Measurements from ENCODE around the gene CTNNA1. TPM values are rescaled to one million over a fixed set of nuclear protein-coding genes. Genes with fewer than 3 reads are reported as not detected.
"Not testable (repeated sequence)": the region's sequence is repeated elsewhere in the genome, so short reads cannot be mapped to it uniquely, and the experiment has no call there.

The CTNNA1 gene
- polyA plus RNA-seq, 3 donors = 56.6 to 84.5 (median 66.2) TPM

DNA sequence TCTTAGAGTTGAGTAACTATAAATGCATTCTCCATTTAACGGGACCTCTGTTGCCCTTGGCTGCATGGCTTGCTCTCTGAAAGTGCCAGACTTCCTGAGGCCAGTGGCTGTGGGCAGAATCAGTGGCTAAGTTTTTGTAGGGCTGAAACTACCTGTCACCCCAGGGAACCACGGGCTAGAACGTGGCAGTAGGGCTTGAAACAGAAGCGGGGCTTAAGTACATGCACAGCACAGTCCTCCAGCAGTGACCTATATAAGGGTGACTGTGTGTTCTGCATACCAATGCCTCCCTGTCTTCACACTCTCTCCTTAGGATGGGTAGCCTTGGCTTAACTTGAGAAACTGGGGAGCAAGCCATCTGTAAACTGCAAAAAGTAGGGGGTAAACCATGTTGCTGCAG lies 165.5 kb downstream of the CTNNA1 start:
- no peaks in the 10 kb centered on the region for H3K4me1 Mint-ChIP-seq
- H3K36me3 Mint-ChIP-seq = peaks cover 50 to 54% of the 10 kb centered on the region in 2 donors
- no peak for DNase-seq
- Histone ChIP-seq H3K4me2 (replicated peaks; ENCODE audit: extremely low read depth, low read length, poor library complexity, severe bottlenecking) (no peak overlapping the region), H3K36me3 (replicated peaks in 1 of 2; ENCODE audit: control insufficient read depth in 1 of 2, insufficient read depth in 2 of 2, low read length in 2 of 2) (peaks cover 16 to 77% of the 10 kb centered on the region in 2 donors), H3K27ac (ENCODE audit: low read depth in 1 of 2, low read length in 2 of 2) (no peak overlapping the region), H4K20me1 (ENCODE audit: insufficient read depth, low read length) (peaks cover 15% of the 10 kb centered on the region), H3K27me3 (ENCODE audit: control insufficient read depth in 2 of 2, insufficient read depth in 2 of 2, low read length in 2 of 2) (no peaks in the 10 kb centered on the region), H2AFZ (ENCODE audit: insufficient read depth, low read depth, low read length, poor library complexity, severe bottlenecking) (no peak overlapping the region), H3K4me1 (ENCODE audit: control insufficient read depth in 1 of 2, insufficient read depth in 2 of 2, low read length in 2 of 2) (no peaks in the 10 kb centered on the region), H3K79me2 (ENCODE audit: insufficient read depth, low read length) (no peaks in the 10 kb centered on the region), H3K9ac (ENCODE audit: insufficient read depth, low read length, poor library complexity, severe bottlenecking) (no peak overlapping the region), H3K9me3 (replicated peaks in 1 of 2; ENCODE audit: control insufficient read depth in 1 of 2, insufficient read depth in 1 of 2, low read length in 2 of 2) (no peaks in the 10 kb centered on the region), H3K4me3 (replicated peaks in 1 of 3; ENCODE audit: low read depth in 2 of 3, low read length in 3 of 3) (no peak overlapping the region)
- TF ChIP-seq, protein P1, sequence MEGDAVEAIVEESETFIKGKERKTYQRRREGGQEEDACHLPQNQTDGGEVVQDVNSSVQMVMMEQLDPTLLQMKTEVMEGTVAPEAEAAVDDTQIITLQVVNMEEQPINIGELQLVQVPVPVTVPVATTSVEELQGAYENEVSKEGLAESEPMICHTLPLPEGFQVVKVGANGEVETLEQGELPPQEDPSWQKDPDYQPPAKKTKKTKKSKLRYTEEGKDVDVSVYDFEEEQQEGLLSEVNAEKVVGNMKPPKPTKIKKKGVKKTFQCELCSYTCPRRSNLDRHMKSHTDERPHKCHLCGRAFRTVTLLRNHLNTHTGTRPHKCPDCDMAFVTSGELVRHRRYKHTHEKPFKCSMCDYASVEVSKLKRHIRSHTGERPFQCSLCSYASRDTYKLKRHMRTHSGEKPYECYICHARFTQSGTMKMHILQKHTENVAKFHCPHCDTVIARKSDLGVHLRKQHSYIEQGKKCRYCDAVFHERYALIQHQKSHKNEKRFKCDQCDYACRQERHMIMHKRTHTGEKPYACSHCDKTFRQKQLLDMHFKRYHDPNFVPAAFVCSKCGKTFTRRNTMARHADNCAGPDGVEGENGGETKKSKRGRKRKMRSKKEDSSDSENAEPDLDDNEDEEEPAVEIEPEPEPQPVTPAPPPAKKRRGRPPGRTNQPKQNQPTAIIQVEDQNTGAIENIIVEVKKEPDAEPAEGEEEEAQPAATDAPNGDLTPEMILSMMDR (IDR thresholded peaks at IDR 0.05) = no peak
- intact Hi-C loops (cut with micrococcal nuclease) = no loop called here
- H3K27me3 Mint-ChIP-seq (ENCODE audit: low read depth in 3 of 3) = peaks cover 0 to 4% (median 0%) of the 10 kb centered on the region in 3 donors
- 100% methylated on average over 1 of the region's 4 CpGs for WGBS (ENCODE audit: insufficient coverage)
- no peaks in the 10 kb centered on the region for H3K9me3 Mint-ChIP-seq
- H3K4me3 Mint-ChIP-seq = no peak overlapping the region
- H3K27ac Mint-ChIP-seq = peak overlapping the region in 1 of 7 donors; percentile 19

DNA sequence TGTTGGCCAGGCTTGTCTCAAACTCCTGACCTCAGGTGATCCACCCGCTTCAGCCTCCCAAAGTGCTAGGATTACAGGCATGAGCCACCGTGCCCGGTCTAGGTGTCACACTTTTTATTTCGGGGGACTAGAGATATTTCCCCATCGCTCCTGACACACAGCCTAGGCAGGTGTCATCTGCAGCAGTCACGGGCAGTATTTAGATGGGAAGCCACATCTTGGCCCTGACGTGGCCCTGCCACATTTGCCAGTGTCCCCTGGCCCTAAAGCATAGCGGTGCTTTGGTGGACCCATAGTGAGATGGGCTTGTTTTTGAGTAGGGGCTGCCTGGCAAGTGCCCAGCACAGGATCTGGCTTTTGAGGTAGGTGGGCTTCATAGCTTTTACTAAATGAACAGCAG lies 167.0 kb downstream of the CTNNA1 start:
- peaks cover 0 to 2% (median 0%) of the 10 kb centered on the region in 3 donors for H3K27me3 Mint-ChIP-seq (ENCODE audit: low read depth in 3 of 3)
- intact Hi-C loops (cut with micrococcal nuclease) = no loop called here
- no peaks in the 10 kb centered on the region for H3K9me3 ChIP-seq (replicated peaks in 1 of 2; ENCODE audit: control insufficient read depth in 1 of 2, insufficient read depth in 1 of 2, low read length in 2 of 2)
- H3K36me3 Mint-ChIP-seq = peaks cover 53 to 57% of the 10 kb centered on the region in 2 donors
- H3K4me2 ChIP-seq (replicated peaks; ENCODE audit: extremely low read depth, low read length, poor library complexity, severe bottlenecking) = no peak overlapping the region
- TF ChIP-seq, protein P1 (IDR thresholded peaks at IDR 0.05) = no peak
- H3K4me3 ChIP-seq (replicated peaks in 1 of 3; ENCODE audit: low read depth in 2 of 3, low read length in 3 of 3) = no peak overlapping the region
- peaks cover 18% of the 10 kb centered on the region for H4K20me1 ChIP-seq (ENCODE audit: insufficient read depth, low read length)
- no peak for DNase-seq
- H3K4me1 Mint-ChIP-seq = no peaks in the 10 kb centered on the region
- no peaks in the 10 kb centered on the region for H3K79me2 ChIP-seq (ENCODE audit: insufficient read depth, low read length)
- no peak overlapping the region for H3K27ac ChIP-seq (ENCODE audit: low read depth in 1 of 2, low read length in 2 of 2)
- H3K27me3 ChIP-seq (ENCODE audit: control insufficient read depth in 2 of 2, insufficient read depth in 2 of 2, low read length in 2 of 2) = no peaks in the 10 kb centered on the region
- H3K4me1 ChIP-seq (ENCODE audit: control insufficient read depth in 1 of 2, insufficient read depth in 2 of 2, low read length in 2 of 2) = no peaks in the 10 kb centered on the region
- no peak overlapping the region for H3K4me3 Mint-ChIP-seq
- H3K36me3 ChIP-seq (replicated peaks in 1 of 2; ENCODE audit: control insufficient read depth in 1 of 2, insufficient read depth in 2 of 2, low read length in 2 of 2) = peaks cover 28 to 79% of the 10 kb centered on the region in 2 donors
- no peaks in the 10 kb centered on the region for H3K9me3 Mint-ChIP-seq
- H3K9ac ChIP-seq (ENCODE audit: insufficient read depth, low read length, poor library complexity, severe bottlenecking) = no peak overlapping the region
- no peak overlapping the region for H2AFZ ChIP-seq (ENCODE audit: insufficient read depth, low read depth, low read length, poor library complexity, severe bottlenecking)
- 100% methylated on average over 8 of the region's 8 CpGs for WGBS (ENCODE audit: insufficient coverage)
- H3K27ac Mint-ChIP-seq = no peak overlapping the region

DNA sequence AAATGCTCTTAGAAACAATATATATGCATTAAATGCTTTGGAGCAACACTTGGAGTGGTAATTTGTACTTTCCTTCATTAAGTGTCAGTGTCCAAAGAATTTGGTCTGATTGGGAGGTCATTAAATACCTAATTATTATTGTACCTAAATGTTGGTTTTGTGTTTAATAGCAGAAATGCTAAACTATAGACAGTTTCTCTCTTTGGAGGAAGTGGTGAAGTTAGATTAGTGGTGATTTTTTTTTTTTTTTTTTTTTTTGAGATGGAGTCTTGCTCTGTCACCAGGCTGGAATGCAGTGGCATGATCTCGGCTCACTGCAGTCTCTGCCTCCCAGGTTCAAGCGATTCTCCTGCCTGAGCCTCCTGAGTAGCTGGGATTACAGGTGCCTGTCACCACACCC lies 168.1 kb downstream of the CTNNA1 start:
- intact Hi-C loops (cut with micrococcal nuclease); H3K27me3 ChIP-seq (ENCODE audit: control insufficient read depth in 2 of 2, insufficient read depth in 2 of 2, low read length in 2 of 2): not testable (repeated sequence)
- no CpG with 5 or more reads among the region's 2 CpGs for WGBS (ENCODE audit: insufficient coverage)

More for the DNA sequence above, 168.1 kb downstream of the CTNNA1 start:
- not testable (repeated sequence) for H3K4me1 ChIP-seq (ENCODE audit: control insufficient read depth in 1 of 2, insufficient read depth in 2 of 2, low read length in 2 of 2); H3K4me2 ChIP-seq (replicated peaks; ENCODE audit: extremely low read depth, low read length, poor library complexity, severe bottlenecking); H3K4me1 Mint-ChIP-seq; H3K27ac ChIP-seq (ENCODE audit: low read depth in 1 of 2, low read length in 2 of 2); H3K9me3 Mint-ChIP-seq; H3K9ac ChIP-seq (ENCODE audit: insufficient read depth, low read length, poor library complexity, severe bottlenecking); H3K4me3 Mint-ChIP-seq; H3K9me3 ChIP-seq (replicated peaks in 1 of 2; ENCODE audit: control insufficient read depth in 1 of 2, insufficient read depth in 1 of 2, low read length in 2 of 2); H3K4me3 ChIP-seq (replicated peaks in 1 of 3; ENCODE audit: low read depth in 2 of 3, low read length in 3 of 3); H2AFZ ChIP-seq (ENCODE audit: insufficient read depth, low read depth, low read length, poor library complexity, severe bottlenecking); H3K27me3 Mint-ChIP-seq (ENCODE audit: low read depth in 3 of 3); H3K79me2 ChIP-seq (ENCODE audit: insufficient read depth, low read length); DNase-seq; H3K27ac Mint-ChIP-seq
- Histone ChIP-seq H3K36me3 (replicated peaks in 1 of 2; ENCODE audit: control insufficient read depth in 1 of 2, insufficient read depth in 2 of 2, low read length in 2 of 2) (peaks cover 40 to 83% of the 10 kb centered on the region in 2 donors), H4K20me1 (ENCODE audit: insufficient read depth, low read length) (peaks cover 18% of the 10 kb centered on the region)
- H3K36me3 Mint-ChIP-seq = peaks cover 59 to 63% of the 10 kb centered on the region in 2 donors

Data from CD14-positive monocyte (primary cell).